GM19025 (cell line): ENCODE measurements around the gene CUEDC2.

Experiments
- ATAC-seq: cut with Tn5 transposase; IDR thresholded peaks from one replicate; pipeline ENCODE4 v1.9.1; 2021; ENCODE audit warnings: mild to moderate bottlenecking, low read depth, moderate library complexity; ENCODE audit not compliant: unreplicated experiment

The CUEDC2 gene

GRCh38 chr10:102411341-102412255 is 20.8 kb downstream of the CUEDC2 start:
- no peak for ATAC-seq

- ATAC-seq, result no peak
These were observed 21.8 kb downstream of the CUEDC2 start for GRCh38 chr10:102410429-102411073.

- ATAC-seq, result no peak
These were observed 22.6 kb downstream of the CUEDC2 start for GRCh38 chr10:102409604-102410428.

- no peak for ATAC-seq
These were observed 23.4 kb downstream of the CUEDC2 start for GRCh38 chr10:102408728-102409603.

GRCh38 chr10:102408131-102408727 is 24.1 kb downstream of the CUEDC2 start:
- no peak for ATAC-seq

GRCh38 chr10:102407425-102408130 is 24.8 kb downstream of the CUEDC2 start:
- no peak for ATAC-seq

- ATAC-seq, result no peak
These were observed 25.6 kb downstream of the CUEDC2 start for GRCh38 chr10:102406815-102407214.

GRCh38 chr10:102405632-102406031 is 26.7 kb downstream of the CUEDC2 start:
- no peak for ATAC-seq

- ATAC-seq, result no peak
These were observed 27.2 kb downstream of the CUEDC2 start for GRCh38 chr10:102405108-102405571.

- no peak for ATAC-seq
These were observed 27.8 kb downstream of the CUEDC2 start for GRCh38 chr10:102404361-102405107.

GRCh38 chr10:102403115-102403514 is 29.3 kb downstream of the CUEDC2 start:
- ATAC-seq, result no peak

GRCh38 chr10:102402512-102402896 is 29.9 kb downstream of the CUEDC2 start:
- ATAC-seq, result no peak

- ATAC-seq, result no peak
These were observed 30.5 kb downstream of the CUEDC2 start for GRCh38 chr10:102401735-102402511.

- ATAC-seq, result no peak
These were observed 31.1 kb downstream of the CUEDC2 start for GRCh38 chr10:102401342-102401654.

- ATAC-seq, result no peak
These were observed 31.6 kb downstream of the CUEDC2 start for GRCh38 chr10:102400598-102401341.

- no peak for ATAC-seq
These were observed 32.3 kb downstream of the CUEDC2 start for GRCh38 chr10:102400076-102400475.
